Muscle layer of duodenum (tissue), 2 donors: ENCODE results near the gene EIF3F.

Source experiments
- H3K27ac ChIP-seq: one replicate; pipeline ENCODE4 v1.7.0; 2013; ENCODE audit warnings: mild to moderate bottlenecking, low read length
- H3K27me3 ChIP-seq: one replicate; pipeline ENCODE4 v1.7.0; 2013; ENCODE audit warnings: low read depth, mild to moderate bottlenecking, control low read depth, low read length
- H3K36me3 ChIP-seq, 2 donors: one replicate each; pipeline ENCODE4 v1.7.0; 2013; ENCODE audit warnings: low read length in 2 of 2, control low read depth in 1 of 2, mild to moderate bottlenecking in 1 of 2; ENCODE audit not compliant: insufficient read depth in 2 of 2, control insufficient read depth in 1 of 2
- H3K4me1 ChIP-seq, 2 donors: one replicate each; pipeline ENCODE4 v1.7.0; 2013; ENCODE audit warnings: low read length in 2 of 2, mild to moderate bottlenecking in 2 of 2, control low read depth in 1 of 2, moderate library complexity in 1 of 2; ENCODE audit not compliant: insufficient read depth in 2 of 2, control insufficient read depth in 1 of 2
- H3K4me3 ChIP-seq, 2 donors: one replicate each; pipeline ENCODE4 v1.7.0; 2013; ENCODE audit warnings: low read length in 2 of 2, low read depth in 1 of 2, mild to moderate bottlenecking in 1 of 2
- H3K9me3 ChIP-seq, 2 donors: one replicate each; pipeline ENCODE4 v1.7.0; 2013; ENCODE audit warnings: low read length in 2 of 2, control low read depth in 1 of 2, mild to moderate bottlenecking in 1 of 2; ENCODE audit not compliant: control insufficient read depth in 1 of 2
- donor health status: healthy.

The EIF3F gene

DNA sequence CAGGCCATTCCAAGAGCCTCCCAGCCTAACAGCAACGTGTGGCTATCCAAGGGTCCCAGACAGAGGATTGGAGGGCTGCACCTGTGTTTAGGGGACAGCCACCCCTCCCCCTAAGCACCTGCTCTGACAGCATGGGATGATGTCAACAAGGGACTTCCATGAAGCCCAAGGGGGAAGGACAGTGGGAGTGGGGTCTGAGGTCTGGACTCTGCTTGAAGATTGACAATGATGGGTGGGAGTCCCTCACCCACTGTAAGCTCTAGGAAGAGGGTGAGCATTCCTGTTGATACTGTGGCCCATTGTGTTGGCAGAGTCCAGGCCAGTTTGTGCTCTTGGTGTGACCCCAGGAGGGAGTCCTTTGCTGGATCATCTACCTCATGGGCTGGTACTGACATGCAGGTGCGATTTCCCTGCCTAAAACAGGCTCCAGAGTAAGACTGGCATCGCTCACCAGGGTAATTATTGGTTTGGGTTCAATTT lies 47.0 kb downstream of the EIF3F start:
- peaks cover 8 to 9% of the 10 kb centered on the region in 2 donors for H3K4me1 ChIP-seq
- no peak overlapping the region for H3K27ac ChIP-seq
- H3K9me3 ChIP-seq: no peaks in the 10 kb centered on the region
- no peak overlapping the region for H3K4me3 ChIP-seq
- no peaks in the 10 kb centered on the region for H3K36me3 ChIP-seq
- H3K27me3 ChIP-seq: no peaks in the 10 kb centered on the region

DNA sequence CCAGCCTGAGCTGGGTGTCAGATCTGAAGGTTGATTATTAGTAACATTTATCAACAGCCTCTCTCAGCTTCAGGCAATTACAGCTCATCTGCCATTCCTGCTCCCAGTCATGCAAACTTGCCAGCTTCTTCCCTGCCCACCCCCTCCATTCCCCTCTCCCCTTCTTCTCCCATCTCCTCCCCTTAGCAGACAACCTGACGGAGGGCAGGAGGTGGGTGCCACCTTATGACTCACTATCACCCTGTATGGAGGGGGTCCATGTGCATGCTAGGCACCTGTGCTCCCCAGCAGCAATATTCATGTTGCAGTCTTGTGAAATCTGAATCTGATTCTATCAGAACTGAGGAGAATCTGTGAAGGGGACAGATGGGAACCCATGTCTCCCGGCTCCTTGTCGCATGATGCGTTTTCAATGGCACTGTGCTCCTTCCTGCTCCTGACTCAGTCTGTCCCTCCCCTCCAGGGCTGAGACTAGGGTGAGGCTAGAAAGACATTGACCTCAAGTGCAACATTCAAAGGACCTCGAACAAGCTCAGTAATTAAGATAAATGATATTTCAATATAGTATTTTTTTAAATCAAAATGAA lies 47.6 kb downstream of the EIF3F start:
- no peaks in the 10 kb centered on the region for H3K27me3 ChIP-seq
- no peaks in the 10 kb centered on the region for H3K36me3 ChIP-seq
- no peak overlapping the region for H3K27ac ChIP-seq
- H3K9me3 ChIP-seq: no peaks in the 10 kb centered on the region
- peaks cover 8 to 9% of the 10 kb centered on the region in 2 donors for H3K4me1 ChIP-seq
- no peak overlapping the region for H3K4me3 ChIP-seq

DNA sequence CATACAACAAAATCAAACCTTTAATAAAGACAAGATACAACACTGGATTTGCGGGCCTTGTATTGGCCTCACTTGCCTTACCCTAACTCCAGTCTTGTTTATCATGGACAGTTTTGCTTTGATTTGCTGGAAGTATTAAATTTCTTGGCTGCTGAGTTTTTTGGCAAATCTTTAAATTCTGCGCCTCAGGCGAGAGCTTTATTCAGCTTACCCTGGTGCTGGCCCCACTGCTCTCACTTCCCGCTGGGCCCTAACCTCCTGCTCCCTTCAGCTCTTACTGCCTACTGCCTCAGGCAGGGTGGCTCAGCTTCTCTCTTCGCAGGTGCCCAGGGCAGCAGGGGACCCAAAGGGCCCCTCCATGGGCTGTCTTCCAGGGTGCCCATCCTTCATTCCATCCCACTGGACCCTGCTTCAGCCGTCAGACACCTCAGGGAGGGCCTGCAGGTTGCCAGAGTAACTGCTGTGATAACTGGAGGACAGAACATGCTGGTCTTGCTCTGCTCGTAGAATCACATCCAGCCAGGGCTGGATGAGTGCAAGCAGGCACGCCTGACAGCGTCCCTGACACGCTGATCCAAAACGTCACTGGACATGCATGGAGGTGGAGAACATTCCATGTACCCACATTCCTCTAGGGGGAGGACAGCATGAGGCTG lies 48.2 kb downstream of the EIF3F start:
- H3K27ac ChIP-seq: no peak overlapping the region
- no peak overlapping the region for H3K4me3 ChIP-seq
- H3K9me3 ChIP-seq: no peaks in the 10 kb centered on the region
- no peaks in the 10 kb centered on the region for H3K36me3 ChIP-seq
- peaks cover 8 to 9% of the 10 kb centered on the region in 2 donors for H3K4me1 ChIP-seq
- no peaks in the 10 kb centered on the region for H3K27me3 ChIP-seq

DNA sequence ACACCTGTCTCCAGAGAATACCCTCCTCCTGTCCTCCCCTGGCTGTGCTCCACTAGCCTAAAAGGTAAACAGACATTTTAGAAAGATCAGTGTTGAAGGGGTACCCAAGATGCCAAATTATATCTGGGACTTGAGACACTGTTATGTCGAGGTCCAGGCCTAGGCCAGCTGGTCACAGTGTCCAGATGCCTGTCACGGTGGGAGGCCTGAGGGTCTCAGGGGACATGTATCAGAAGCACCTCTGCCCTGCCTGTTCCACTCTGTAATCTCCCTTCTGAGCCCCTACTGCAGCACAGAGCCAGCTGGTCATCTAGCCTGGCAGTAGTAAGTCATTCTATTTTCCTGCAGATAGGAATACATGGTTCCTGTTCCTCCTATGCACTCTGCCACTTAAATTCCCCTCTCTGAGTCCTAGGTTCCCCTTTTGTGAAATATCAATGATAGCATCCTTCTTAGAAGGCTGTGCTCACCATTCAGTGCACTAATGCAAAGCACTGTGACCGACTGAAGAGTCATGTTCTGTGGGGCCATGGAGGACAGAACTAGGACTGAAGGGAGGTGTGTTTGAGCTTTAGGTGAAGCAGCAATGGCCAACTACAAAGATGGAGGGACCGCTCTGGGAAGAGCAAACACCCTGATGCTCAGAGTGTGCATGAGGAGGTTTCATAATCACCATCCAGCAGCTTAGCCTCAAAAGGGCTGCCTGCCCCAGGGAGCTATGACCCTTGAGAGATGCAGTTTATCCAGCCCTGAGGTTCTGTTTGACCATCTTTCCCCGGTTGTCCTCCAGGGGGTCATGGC lies 49.1 kb downstream of the EIF3F start:
- H3K4me3 ChIP-seq: no peak overlapping the region
- H3K27me3 ChIP-seq: no peaks in the 10 kb centered on the region
- H3K9me3 ChIP-seq: no peaks in the 10 kb centered on the region
- H3K27ac ChIP-seq: no peak overlapping the region
- no peaks in the 10 kb centered on the region for H3K36me3 ChIP-seq
- H3K4me1 ChIP-seq: peaks cover 8 to 9% of the 10 kb centered on the region in 2 donors

DNA sequence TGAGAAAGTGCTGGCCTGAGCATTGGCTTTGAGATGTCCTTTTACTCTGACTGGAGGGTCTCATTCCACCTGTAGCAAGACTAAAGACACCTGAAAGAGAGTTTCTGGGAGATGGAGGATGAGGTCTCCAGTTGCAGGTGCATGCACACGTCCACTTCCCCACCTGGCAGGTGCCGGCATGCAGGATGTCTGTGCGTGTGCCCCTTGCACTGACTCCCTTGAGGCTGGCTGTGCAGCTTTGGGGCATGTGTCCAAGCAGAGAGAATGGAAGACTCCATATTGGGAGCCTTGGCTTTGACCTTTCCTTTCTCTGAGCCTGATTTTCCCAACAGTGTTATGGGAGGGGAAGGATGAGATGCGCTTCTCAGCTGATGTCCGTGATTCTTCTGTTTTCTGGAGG lies 49.8 kb downstream of the EIF3F start:
- Histone ChIP-seq H3K27me3 (no peaks in the 10 kb centered on the region), H3K4me1 (peaks cover 8 to 9% of the 10 kb centered on the region in 2 donors), H3K4me3 (no peak overlapping the region), H3K27ac (no peak overlapping the region), H3K9me3 (no peaks in the 10 kb centered on the region), H3K36me3 (no peaks in the 10 kb centered on the region)

DNA sequence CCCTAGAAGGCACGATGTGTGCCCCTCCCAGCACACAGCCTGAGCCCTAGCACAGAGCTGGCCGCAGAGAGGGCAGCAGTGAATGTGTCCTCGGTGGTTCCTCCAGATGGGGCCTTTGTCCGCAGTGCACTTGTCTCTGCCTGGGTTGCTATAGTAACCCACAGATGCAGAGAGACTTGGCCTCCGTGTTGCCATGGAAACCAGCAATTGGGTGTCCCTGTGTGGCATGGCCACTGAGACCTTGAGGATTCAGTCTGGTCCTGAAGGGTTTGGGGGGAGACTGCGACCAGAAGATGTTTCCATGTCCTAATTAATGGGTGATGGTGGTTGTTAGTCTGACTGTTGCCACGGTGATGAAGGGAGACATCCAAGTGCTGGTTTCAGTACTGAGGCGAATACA lies 51.3 kb downstream of the EIF3F start:
- Histone ChIP-seq H3K9me3 (no peaks in the 10 kb centered on the region), H3K4me3 (no peak overlapping the region), H3K36me3 (no peaks in the 10 kb centered on the region), H3K27ac (no peak overlapping the region), H3K4me1 (peaks cover 2% of the 10 kb centered on the region in 2 donors), H3K27me3 (no peaks in the 10 kb centered on the region)

DNA sequence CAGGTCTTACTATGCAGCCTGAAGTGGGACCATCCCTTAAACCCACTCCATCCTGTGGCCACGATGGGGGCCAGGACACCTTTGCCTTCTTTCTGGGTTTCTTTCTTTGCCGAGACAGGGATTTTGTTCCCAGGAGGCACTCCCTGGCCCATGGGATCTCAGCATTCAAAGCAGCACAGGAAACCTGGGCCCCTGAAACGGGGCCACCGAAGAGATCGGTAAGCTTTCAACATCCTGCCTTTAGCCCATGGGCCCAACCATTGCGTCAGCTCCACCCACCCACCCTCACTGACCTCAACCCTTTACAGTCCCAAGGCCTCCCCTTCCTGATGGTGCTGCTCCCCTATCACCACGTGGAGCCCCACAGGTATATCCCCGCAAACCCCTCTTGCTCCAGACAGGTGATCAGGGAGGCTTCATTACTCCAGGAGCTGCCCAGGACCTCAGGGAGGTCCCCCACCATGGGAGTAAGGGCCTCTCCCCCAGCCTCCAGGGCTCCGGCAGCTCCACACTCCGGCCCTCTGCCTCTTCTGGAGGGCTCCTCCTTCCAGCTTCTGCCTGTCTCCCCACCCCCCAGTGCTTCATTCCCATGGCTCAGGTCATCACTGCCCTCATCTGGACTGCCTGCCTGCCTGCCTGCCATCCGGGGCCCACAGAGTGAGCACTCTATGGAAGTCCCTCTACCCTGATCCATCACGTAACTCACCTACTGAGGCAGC lies 51.8 kb downstream of the EIF3F start:
- Histone ChIP-seq H3K36me3 (no peaks in the 10 kb centered on the region), H3K9me3 (no peaks in the 10 kb centered on the region), H3K27ac (no peak overlapping the region), H3K4me3 (no peak overlapping the region), H3K27me3 (no peaks in the 10 kb centered on the region), H3K4me1 (no peaks in the 10 kb centered on the region)

DNA sequence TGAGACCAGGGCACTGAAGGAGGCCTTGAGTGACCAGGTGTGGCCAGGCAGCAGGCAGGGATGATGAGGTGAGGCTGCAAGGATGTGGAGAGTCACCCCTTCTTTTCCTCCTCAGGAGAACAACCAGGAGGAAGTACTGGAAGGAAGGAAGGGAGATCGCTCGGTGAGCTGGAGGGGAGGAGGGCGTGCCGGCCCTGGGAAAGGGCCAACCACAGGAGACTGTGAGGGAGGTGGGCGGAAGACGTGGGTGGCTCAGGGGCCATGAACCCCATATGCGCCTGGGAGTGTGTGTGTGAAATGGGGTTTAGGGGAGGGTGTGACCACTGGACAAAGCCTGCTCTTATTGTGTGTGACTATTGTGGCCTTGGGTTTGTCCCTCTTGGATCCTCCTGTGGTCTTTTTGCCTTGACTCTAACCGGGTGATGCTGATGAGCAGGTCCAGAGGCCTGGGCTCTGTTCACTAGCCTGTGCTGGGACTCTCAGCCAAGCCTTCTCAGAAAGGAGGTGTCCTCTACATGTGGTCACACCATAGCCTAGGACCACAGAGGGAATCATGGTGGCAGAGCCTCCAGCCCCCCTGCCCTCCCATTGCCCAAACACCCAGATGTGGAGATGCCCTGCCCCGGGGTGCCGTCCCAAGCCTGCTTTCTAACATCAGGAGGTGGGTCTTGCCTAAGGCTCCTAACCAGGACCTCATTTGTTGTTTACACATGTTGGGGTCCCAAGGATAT lies 52.6 kb downstream of the EIF3F start:
- Histone ChIP-seq H3K9me3 (no peaks in the 10 kb centered on the region), H3K4me1 (no peaks in the 10 kb centered on the region), H3K36me3 (no peaks in the 10 kb centered on the region), H3K27me3 (no peaks in the 10 kb centered on the region), H3K4me3 (no peak overlapping the region), H3K27ac (no peak overlapping the region)

DNA sequence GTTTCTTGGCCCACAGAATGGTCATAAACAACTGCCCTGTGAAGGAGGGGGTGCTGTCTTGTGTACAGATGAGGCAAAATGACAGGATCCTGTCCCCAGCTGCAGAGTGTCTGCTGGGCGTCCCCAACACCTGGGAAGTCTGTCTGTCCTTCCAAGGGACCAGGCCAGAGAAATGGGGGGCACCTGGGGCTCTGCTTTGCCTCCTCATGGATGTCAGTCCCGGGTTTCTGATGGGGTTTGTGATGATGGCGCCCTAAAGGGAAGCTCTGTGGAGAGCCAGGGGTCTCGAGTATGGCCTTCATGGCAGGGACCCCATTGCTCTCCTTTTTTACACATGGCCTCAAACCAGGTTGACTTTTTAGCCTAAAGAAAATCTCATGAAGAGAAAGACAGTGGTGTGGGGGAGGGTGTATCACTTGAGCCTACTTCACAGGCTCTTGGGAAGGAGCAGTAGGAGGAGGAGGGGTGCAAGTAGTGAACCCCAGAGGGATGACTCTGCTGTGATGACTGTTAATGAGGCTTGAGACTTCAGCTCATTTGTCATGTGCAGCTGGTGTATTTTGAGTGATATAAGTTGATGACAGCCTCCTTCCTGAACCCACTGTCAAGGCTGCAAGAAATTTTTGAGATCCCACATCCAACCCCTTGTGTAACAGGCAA lies 53.3 kb downstream of the EIF3F start:
- Histone ChIP-seq H3K9me3 (no peaks in the 10 kb centered on the region), H3K27ac (no peak overlapping the region), H3K4me3 (no peak overlapping the region), H3K27me3 (no peaks in the 10 kb centered on the region), H3K36me3 (no peaks in the 10 kb centered on the region), H3K4me1 (no peaks in the 10 kb centered on the region)

DNA sequence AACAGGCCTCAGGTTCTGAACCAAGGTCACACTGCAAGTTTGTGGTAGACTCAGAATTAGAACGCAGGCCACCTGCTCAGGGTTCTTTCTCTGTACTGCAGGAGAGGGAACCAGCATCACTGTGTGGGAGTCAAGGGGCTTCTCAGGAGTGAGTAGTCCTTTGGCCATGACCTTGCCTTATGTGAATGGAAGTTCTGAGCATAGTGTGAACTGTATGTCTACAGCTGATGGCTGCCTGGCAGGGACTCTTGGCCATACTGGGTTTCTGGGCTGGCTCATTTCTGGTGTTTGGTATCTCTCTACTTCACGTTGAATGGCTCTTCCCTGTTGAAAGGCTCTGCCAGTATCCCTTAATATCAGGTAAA lies 53.8 kb downstream of the EIF3F start:
- Histone ChIP-seq H3K4me3 (no peak overlapping the region), H3K9me3 (no peaks in the 10 kb centered on the region), H3K4me1 (no peaks in the 10 kb centered on the region), H3K36me3 (no peaks in the 10 kb centered on the region), H3K27ac (no peak overlapping the region), H3K27me3 (no peaks in the 10 kb centered on the region)
